ENCODE data around the gene SEMA3C.

Gene SEMA3C

GRCh38 chr7:80760292-80760691, 158.6 kb downstream of the SEMA3C start:
- H3K79me2 ChIP-seq (ENCODE audit: insufficient read depth, low read length): no peaks in the 10 kb centered on the region
- no peaks in the 10 kb centered on the region for H3K36me3 ChIP-seq (ENCODE audit: insufficient read depth, low read length)
- TF ChIP-seq EZH2 (IDR thresholded peaks at IDR 0.05; ENCODE audit: borderline replicate concordance, low read depth, low read length, severe bottlenecking): no peak
- no peak for TF ChIP-seq CTCF (IDR thresholded peaks at IDR 0.05; ENCODE audit: borderline replicate concordance, extremely low read depth, low read length, poor library complexity, severe bottlenecking)
- ATAC-seq (ENCODE audit: insufficient read depth, low read depth) (no peak), DNase-seq (no peak)
- H3K4me2 ChIP-seq (ENCODE audit: insufficient read depth, low read length): no peak overlapping the region
- no peak overlapping the region for H2AFZ ChIP-seq (ENCODE audit: low read depth, low read length)
- no peaks in the 10 kb centered on the region for H4K20me1 ChIP-seq (ENCODE audit: insufficient read depth, low read length)
- no peaks in the 10 kb centered on the region for H3K9me3 ChIP-seq (ENCODE audit: insufficient read depth, low read length, severe bottlenecking)
- H3K27me3 ChIP-seq (ENCODE audit: insufficient read depth, low read length, poor library complexity): no peaks in the 10 kb centered on the region
- no peak overlapping the region for H3K27ac ChIP-seq (ENCODE audit: low read length)
- no peak overlapping the region for H3K9ac ChIP-seq (ENCODE audit: low read depth, low read length)
- H3K4me1 ChIP-seq (ENCODE audit: insufficient read depth, low read length): no peaks in the 10 kb centered on the region
- no peak overlapping the region for H3K4me3 ChIP-seq (ENCODE audit: low read depth in 1 of 2, low read length in 2 of 2)

GRCh38 chr7:80752954-80753690, 165.7 kb downstream of the SEMA3C start:
- Histone ChIP-seq H4K20me1 (ENCODE audit: insufficient read depth, low read length) (no peaks in the 10 kb centered on the region), H3K9me3 (ENCODE audit: insufficient read depth, low read length, severe bottlenecking) (no peaks in the 10 kb centered on the region), H3K4me2 (ENCODE audit: insufficient read depth, low read length) (no peak overlapping the region), H3K27ac (ENCODE audit: low read length) (no peak overlapping the region), H3K4me3 (ENCODE audit: low read depth in 1 of 2, low read length in 2 of 2) (no peak overlapping the region), H2AFZ (ENCODE audit: low read depth, low read length) (no peak overlapping the region), H3K27me3 (ENCODE audit: insufficient read depth, low read length, poor library complexity) (no peaks in the 10 kb centered on the region), H3K79me2 (ENCODE audit: insufficient read depth, low read length) (no peaks in the 10 kb centered on the region), H3K9ac (ENCODE audit: low read depth, low read length) (no peak overlapping the region), H3K4me1 (ENCODE audit: insufficient read depth, low read length) (no peaks in the 10 kb centered on the region), H3K36me3 (ENCODE audit: insufficient read depth, low read length) (no peaks in the 10 kb centered on the region)
- no peak for ATAC-seq (ENCODE audit: insufficient read depth, low read depth)
- TF ChIP-seq CTCF (IDR thresholded peaks at IDR 0.05; ENCODE audit: borderline replicate concordance, extremely low read depth, low read length, poor library complexity, severe bottlenecking) (no peak), EZH2 (IDR thresholded peaks at IDR 0.05; ENCODE audit: borderline replicate concordance, low read depth, low read length, severe bottlenecking) (no peak)
- no peak for DNase-seq

GRCh38 chr7:80749270-80749669, 169.6 kb downstream of the SEMA3C start:
- Histone ChIP-seq H3K79me2 (ENCODE audit: insufficient read depth, low read length) (no peaks in the 10 kb centered on the region), H2AFZ (ENCODE audit: low read depth, low read length) (no peak overlapping the region), H3K36me3 (ENCODE audit: insufficient read depth, low read length) (no peaks in the 10 kb centered on the region), H4K20me1 (ENCODE audit: insufficient read depth, low read length) (no peaks in the 10 kb centered on the region), H3K27ac (ENCODE audit: low read length) (no peak overlapping the region), H3K27me3 (ENCODE audit: insufficient read depth, low read length, poor library complexity) (no peaks in the 10 kb centered on the region), H3K9me3 (ENCODE audit: insufficient read depth, low read length, severe bottlenecking) (no peaks in the 10 kb centered on the region), H3K9ac (ENCODE audit: low read depth, low read length) (no peak overlapping the region), H3K4me3 (ENCODE audit: low read depth in 1 of 2, low read length in 2 of 2) (no peak overlapping the region), H3K4me2 (ENCODE audit: insufficient read depth, low read length) (no peak overlapping the region), H3K4me1 (ENCODE audit: insufficient read depth, low read length) (no peaks in the 10 kb centered on the region)
- ATAC-seq (ENCODE audit: insufficient read depth, low read depth) (no peak), DNase-seq (no peak)
- TF ChIP-seq EZH2 (IDR thresholded peaks at IDR 0.05; ENCODE audit: borderline replicate concordance, low read depth, low read length, severe bottlenecking) (no peak), CTCF (IDR thresholded peaks at IDR 0.05; ENCODE audit: borderline replicate concordance, extremely low read depth, low read length, poor library complexity, severe bottlenecking) (no peak)
